Activated CD4-positive, alpha-beta T cell treated with anti-CD3 and anti-CD28 coated beads for 36 hours (primary cell): ENCODE results near the gene CD52. TPM values are rescaled to one million over a fixed set of nuclear protein-coding genes. Genes with fewer than 3 reads are reported as not detected.
"Not testable (repeated sequence)": the region's sequence is repeated elsewhere in the genome, so short reads cannot be mapped to it uniquely, and the experiment has no call there.

ENCODE experiments used
- ATAC-seq: fragments of 200-7000 bp; cut with Tn5 transposase; one replicate; pipeline ENCODE4 v1.10.0; 2021; ENCODE audit warnings: mild to moderate bottlenecking, moderate library complexity
- CTCF ChIA-PET: fragments of 350-600 bp; sonication (Branson Sonifier 250); formaldehyde crosslinking; loops from one replicate; lab custom pipeline; 2021; ENCODE audit warnings: antibody characterized with exemption; lab: Charles Lee
- POLR2A ChIA-PET: fragments of 350-600 bp; sonication (Branson Sonifier 250); formaldehyde crosslinking; loops from one replicate; lab custom pipeline; 2021; ENCODE audit warnings: antibody characterized with exemption, inconsistent platforms; lab: Charles Lee
- DNase-seq: peaks from one replicate; pipeline ENCODE4 v3.0.0-alpha.2; 2020
- H3K27ac Mint-ChIP-seq: one replicate; pipeline ENCODE4 v1.8.0; 2021; ENCODE audit warnings: mixed read lengths
- H3K27me3 Mint-ChIP-seq: one replicate; pipeline ENCODE4 v1.8.0; 2021; ENCODE audit warnings: mixed read lengths
- H3K36me3 Mint-ChIP-seq: one replicate; pipeline ENCODE4 v1.8.0; 2021; ENCODE audit warnings: low read depth, mixed read lengths
- H3K4me1 Mint-ChIP-seq: one replicate; pipeline ENCODE4 v1.8.0; 2021; ENCODE audit warnings: mixed read lengths
- H3K4me3 Mint-ChIP-seq: one replicate; pipeline ENCODE4 v1.8.0; 2021; ENCODE audit warnings: mild to moderate bottlenecking, moderate library complexity, mixed read lengths
- H3K9me3 Mint-ChIP-seq: one replicate; pipeline ENCODE4 v1.8.0; 2021; ENCODE audit warnings: low read depth, mixed read lengths
- intact Hi-C, 2 experiments: fragments of 100-400 bp; cut with DNase I in 1 of 2; cut with micrococcal nuclease in 1 of 2; formaldehyde crosslinking; loops; one replicate each; pipeline versions ENCODE4 v1.14.2 to v1.15.1; 2022 to 2024; cut with DNase I, micrococcal nuclease
- total RNA-seq, 2 experiments: library from RNA; stranded (reverse); gene quantifications; one replicate each; pipeline ENCODE4 v1.2.3, GENCODE V29; 2021

CD52 gene
- total RNA-seq, 2 experiments from 2014 or later = 216 to 217 TPM

DNA sequence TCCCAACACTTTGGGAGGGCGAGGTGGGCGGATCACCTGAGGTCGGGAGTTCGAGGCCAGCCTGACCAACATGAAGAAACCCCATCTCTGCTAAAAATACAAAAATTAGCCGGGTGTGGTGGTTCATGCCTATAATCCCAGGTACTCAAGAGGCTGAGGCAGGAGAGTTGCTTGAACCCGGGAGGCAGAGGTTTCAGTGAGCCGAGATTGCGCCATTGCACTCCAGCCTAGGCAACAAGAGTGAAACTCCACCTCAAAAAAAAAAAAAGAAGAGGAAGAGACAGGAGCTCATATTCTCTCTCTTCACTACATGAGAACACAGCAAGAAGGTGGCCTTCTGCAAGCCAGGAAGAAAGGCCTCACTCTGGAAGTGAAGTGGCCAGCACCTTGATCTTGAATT, 15.6 kb downstream of the CD52 start:
- CTCF ChIA-PET = interaction anchor here (0.5 to 0.7 kb wide), 2 partner anchors 31 to 451 kb away, joined by 3 to 4 read pairs; no protein-coding TSS in a partner anchor
- H3K27ac Mint-ChIP-seq, ATAC-seq, H3K4me3 Mint-ChIP-seq, H3K36me3 Mint-ChIP-seq, intact Hi-C loops, H3K9me3 Mint-ChIP-seq, H3K27me3 Mint-ChIP-seq, POLR2A ChIA-PET, H3K4me1 Mint-ChIP-seq, DNase-seq: not testable (repeated sequence)

- peak overlapping the region; percentile 75 for H3K4me3 Mint-ChIP-seq
- H3K27ac Mint-ChIP-seq = no peak overlapping the region
- H3K36me3 Mint-ChIP-seq = no peaks in the 10 kb centered on the region
- peak; percentile 6 for ATAC-seq
- no peaks in the 10 kb centered on the region for H3K9me3 Mint-ChIP-seq
- no peak for DNase-seq
- intact Hi-C loops = loop anchor here in 1 of 2 experiments (1.0 to 2.0 kb wide), 5 partner anchors 15 to 102 kb away; partner anchors contain the start of genes CEP85 and UBXN11
- no peaks in the 10 kb centered on the region for H3K4me1 Mint-ChIP-seq
- CTCF ChIA-PET = interaction anchor here (0.9 to 1.0 kb wide), 2 partner anchors 28 to 60 kb away, joined by 3 to 6 read pairs; no protein-coding TSS in a partner anchor
- POLR2A ChIA-PET = interaction anchor here (0.6 kb wide), 1 partner anchor 149 kb away, joined by 3 read pairs; no protein-coding TSS in a partner anchor
- no peaks in the 10 kb centered on the region for H3K27me3 Mint-ChIP-seq
Observed at GRCh38 chr1:26335774-26336476, 18.2 kb downstream of the CD52 start.

DNA sequence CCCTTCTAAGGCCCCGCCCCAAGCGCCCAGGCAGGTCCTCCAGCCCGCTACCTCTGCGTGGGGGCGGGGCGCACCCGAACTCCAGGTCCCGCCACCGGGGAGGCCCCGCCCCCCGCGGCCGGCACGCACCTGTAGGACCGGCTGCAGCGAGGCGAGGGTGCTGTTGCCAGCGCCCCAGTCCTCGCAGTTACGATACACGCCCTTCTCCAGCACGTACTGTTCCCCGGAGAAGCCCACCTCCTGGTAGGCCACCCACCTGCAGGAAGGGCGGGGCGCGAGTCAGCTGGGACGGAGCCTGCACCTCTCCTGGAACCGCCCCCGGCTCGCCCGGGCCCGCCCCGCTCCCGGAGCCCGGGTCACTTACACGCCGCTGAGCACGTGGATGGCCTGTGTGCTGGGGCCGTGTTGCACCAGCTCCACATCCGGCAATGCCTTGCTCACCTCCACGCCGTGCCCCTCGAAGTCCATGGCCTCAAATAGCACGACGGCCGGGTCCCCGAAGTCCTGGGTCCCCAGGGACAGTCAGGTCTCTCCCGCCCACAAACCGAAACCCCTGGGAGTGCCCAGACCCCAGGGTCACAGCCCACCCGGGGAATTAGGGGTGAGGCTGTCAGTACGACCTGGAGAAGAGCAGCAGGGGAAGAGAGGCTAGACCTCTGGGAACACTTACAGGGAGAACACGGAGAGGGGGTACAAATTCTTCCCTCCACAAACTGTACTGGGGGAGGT, 18.9 kb downstream of the CD52 start:
- intact Hi-C loops = loop anchor here in 1 of 2 experiments (1.0 to 2.0 kb wide), 5 partner anchors 15 to 102 kb away; partner anchors contain the start of genes CEP85 and UBXN11
- no peaks in the 10 kb centered on the region for H3K4me1 Mint-ChIP-seq
- POLR2A ChIA-PET = interaction anchor here (0.7 kb wide), 1 partner anchor 121 kb away, joined by 3 read pairs; no protein-coding TSS in a partner anchor

DNA sequence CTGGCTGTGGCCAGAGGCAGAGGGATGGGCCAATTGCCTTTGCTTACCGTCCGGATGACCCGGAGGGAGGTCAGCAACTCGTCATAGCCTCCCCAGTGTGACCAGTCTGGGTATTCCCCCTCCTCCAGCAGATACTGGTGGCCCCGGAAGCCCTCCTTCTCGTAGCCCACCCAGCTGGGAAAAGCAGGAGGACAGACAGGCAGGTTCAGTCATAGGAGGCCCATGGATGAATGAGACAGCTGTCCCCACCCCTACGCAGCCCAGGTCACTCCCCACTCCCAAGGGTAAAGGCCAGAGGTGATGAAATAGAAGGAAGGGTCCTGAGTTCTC, 19.4 kb downstream of the CD52 start:
- Mint-ChIP-seq H3K4me1 (no peaks in the 10 kb centered on the region), H3K9me3 (no peaks in the 10 kb centered on the region), H3K27me3 (no peaks in the 10 kb centered on the region), H3K36me3 (no peaks in the 10 kb centered on the region), H3K27ac (no peak overlapping the region), H3K4me3 (peak overlapping the region; percentile 75)
- intact Hi-C loops = loop anchor here in 1 of 2 experiments (2.0 kb wide), 1 partner anchor 22 kb away; no protein-coding TSS in a partner anchor
- DNase-seq (no peak), ATAC-seq (no peak)
- CTCF ChIA-PET = no interaction called here
- POLR2A ChIA-PET = interaction anchor here (0.7 kb wide), 1 partner anchor 121 kb away, joined by 3 read pairs; no protein-coding TSS in a partner anchor

More for the DNA sequence above, 18.9 kb downstream of the CD52 start:
- ATAC-seq (peak; percentile 93), DNase-seq (peak; percentile 89)
- CTCF ChIA-PET = no interaction called here
- Mint-ChIP-seq H3K27ac (no peak overlapping the region), H3K9me3 (no peaks in the 10 kb centered on the region), H3K4me3 (peak overlapping the region; percentile 75), H3K27me3 (no peaks in the 10 kb centered on the region), H3K36me3 (no peaks in the 10 kb centered on the region)

- H3K36me3 Mint-ChIP-seq = no peaks in the 10 kb centered on the region
- intact Hi-C loops = loop anchor here in 1 of 2 experiments (2.0 kb wide), 1 partner anchor 21 kb away; no protein-coding TSS in a partner anchor
Observed at GRCh38 chr1:26337625-26338024, 19.9 kb downstream of the CD52 start.

DNA sequence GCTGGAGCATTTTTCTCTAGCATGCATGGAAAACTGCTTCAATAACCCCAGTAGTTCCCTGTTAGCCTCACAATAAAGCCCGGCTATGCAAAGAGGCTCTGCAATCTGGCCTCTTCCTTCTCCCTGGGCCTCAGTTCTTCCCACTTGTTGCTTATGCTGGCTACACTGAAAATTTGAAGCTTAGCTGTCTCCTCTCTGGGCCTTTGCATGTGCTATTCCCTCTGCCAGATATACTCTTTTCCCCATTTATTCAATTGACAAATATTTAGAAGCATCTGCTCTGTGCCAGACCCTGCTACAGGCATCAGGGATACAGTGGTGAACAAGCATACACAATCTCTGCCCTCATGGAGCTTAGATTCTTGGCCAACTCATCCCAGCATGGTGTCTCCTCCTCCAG, 20.9 kb downstream of the CD52 start:
- Mint-ChIP-seq H3K27ac (no peak overlapping the region), H3K4me3 (no peak overlapping the region), H3K36me3 (no peaks in the 10 kb centered on the region), H3K4me1 (no peaks in the 10 kb centered on the region), H3K9me3 (no peaks in the 10 kb centered on the region), H3K27me3 (no peaks in the 10 kb centered on the region)
- POLR2A ChIA-PET = no interaction called here
- CTCF ChIA-PET = interaction anchor here (0.6 kb wide), 2 partner anchors 82 to 548 kb away, joined by 3 to 4 read pairs; no protein-coding TSS in a partner anchor
- intact Hi-C loops = no loop called here
- ATAC-seq = no peak
- DNase-seq = no peak

More at GRCh38 chr1:26337625-26338024, 19.9 kb downstream of the CD52 start:
- no peaks in the 10 kb centered on the region for H3K4me1 Mint-ChIP-seq
- no peak overlapping the region for H3K4me3 Mint-ChIP-seq
- CTCF ChIA-PET = interaction anchor here (0.6 kb wide), 1 partner anchor 300 kb away, joined by 5 read pairs; no protein-coding TSS in a partner anchor
- POLR2A ChIA-PET = no interaction called here
- ATAC-seq (no peak), DNase-seq (no peak)
- no peaks in the 10 kb centered on the region for H3K9me3 Mint-ChIP-seq
- no peaks in the 10 kb centered on the region for H3K27me3 Mint-ChIP-seq
- H3K27ac Mint-ChIP-seq = no peak overlapping the region

DNA sequence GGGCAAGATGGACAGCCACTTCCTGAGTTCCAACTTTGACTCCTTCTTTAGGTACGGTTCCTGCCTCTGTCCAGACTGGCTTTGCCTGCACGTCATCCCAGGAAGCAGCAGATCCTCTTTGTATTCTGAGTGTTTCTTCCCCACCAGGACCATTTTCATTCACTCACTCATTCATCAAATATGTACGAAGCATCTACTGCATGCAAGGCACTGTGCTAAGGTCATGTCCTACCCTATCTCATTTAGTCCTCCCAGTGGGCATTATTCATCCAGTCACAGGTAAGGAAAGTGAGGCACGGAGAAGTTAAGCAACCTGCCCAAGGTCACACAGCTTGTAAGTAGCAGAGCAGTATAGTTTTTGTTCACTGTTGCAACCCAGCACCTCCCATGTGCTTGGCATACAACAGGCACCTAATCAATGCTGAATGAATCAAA, 22.3 kb downstream of the CD52 start:
- intact Hi-C loops = no loop called here
- CTCF ChIA-PET = interaction anchor here (0.5 kb wide), 1 partner anchor 56 kb away, joined by 5 read pairs; no protein-coding TSS in a partner anchor
- POLR2A ChIA-PET = no interaction called here
- ATAC-seq (no peak), DNase-seq (no peak)
- H3K36me3 Mint-ChIP-seq = no peaks in the 10 kb centered on the region
- H3K4me1 Mint-ChIP-seq = no peaks in the 10 kb centered on the region
- H3K4me3 Mint-ChIP-seq = no peak overlapping the region
- no peak overlapping the region for H3K27ac Mint-ChIP-seq
- no peaks in the 10 kb centered on the region for H3K9me3 Mint-ChIP-seq
- no peaks in the 10 kb centered on the region for H3K27me3 Mint-ChIP-seq

- Mint-ChIP-seq H3K4me3 (no peak overlapping the region), H3K9me3 (no peaks in the 10 kb centered on the region), H3K27me3 (no peaks in the 10 kb centered on the region), H3K27ac (no peak overlapping the region), H3K36me3 (no peaks in the 10 kb centered on the region), H3K4me1 (no peaks in the 10 kb centered on the region)
- DNase-seq (no peak), ATAC-seq (no peak)
- CTCF ChIA-PET = no interaction called here
- POLR2A ChIA-PET = no interaction called here
- intact Hi-C loops = no loop called here
Observed at GRCh38 chr1:26344147-26344920, 26.6 kb downstream of the CD52 start.

DNA sequence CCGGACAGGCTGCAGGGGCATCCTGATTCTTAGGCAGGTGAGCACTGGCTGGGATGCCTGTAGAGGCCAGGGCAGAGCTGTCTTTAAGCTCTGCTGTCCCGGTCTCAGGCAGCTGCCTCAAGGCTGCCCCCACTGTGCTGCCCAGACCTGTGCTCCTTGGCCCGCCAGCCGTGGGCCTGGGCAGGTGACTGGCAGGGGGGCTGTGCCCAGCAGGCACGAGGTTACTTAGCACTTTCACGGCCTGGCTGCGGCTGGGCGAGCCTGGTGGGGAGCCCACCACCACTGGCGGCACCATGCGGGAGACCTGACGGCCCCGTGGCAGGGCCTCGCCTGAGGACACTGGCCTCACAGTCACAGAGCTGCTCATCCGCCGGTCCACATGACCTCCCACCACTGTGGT, 28.0 kb downstream of the CD52 start:
- ChIA-PET CTCF (no interaction called here), POLR2A (no interaction called here)
- Mint-ChIP-seq H3K4me3 (no peak overlapping the region), H3K27me3 (no peaks in the 10 kb centered on the region), H3K9me3 (no peaks in the 10 kb centered on the region), H3K36me3 (no peaks in the 10 kb centered on the region), H3K4me1 (no peaks in the 10 kb centered on the region), H3K27ac (no peak overlapping the region)
- no peak for DNase-seq
- intact Hi-C loops = no loop called here
- no peak for ATAC-seq

DNA sequence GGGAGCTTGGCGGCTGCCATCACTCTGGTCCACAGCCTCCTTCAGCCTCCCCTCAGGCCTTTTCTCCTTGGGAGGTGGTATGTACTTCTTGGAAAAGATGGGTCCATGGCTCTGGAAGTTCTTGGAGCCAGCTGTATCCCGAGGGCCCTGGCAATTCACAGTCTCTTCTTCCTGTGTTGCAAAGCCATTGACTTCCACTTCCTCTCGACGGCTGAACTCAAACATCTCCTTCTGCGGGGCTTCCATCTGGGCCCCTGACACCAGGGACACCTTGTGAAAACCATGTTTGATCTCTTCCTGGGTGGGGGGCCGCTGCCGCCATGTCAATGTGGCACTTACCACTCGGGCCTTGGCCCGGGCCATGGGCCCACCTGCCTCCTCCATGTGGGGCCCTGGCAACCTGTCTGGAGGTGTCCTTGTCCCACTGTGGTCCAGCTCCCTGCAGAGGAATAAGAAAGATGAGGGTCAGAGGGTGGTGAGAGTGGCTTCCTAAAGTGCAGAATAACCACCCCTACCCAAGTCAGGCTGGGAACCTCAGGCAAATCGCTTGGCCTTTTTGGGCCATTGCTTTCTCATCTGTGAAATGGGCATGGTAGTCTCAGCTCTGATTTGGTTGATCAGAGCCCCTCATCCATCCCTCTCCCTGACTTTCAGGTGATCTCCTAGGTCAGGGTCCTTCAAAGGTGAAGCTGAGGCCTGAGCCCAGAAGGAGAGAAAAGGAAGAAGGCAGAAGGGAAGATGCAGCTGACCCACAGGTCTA, 28.7 kb downstream of the CD52 start:
- POLR2A ChIA-PET = no interaction called here
- no peak for ATAC-seq
- DNase-seq = no peak
- Mint-ChIP-seq H3K9me3 (no peaks in the 10 kb centered on the region), H3K4me3 (no peak overlapping the region), H3K27me3 (no peaks in the 10 kb centered on the region), H3K4me1 (no peaks in the 10 kb centered on the region), H3K36me3 (no peaks in the 10 kb centered on the region), H3K27ac (no peak overlapping the region)
- intact Hi-C loops = no loop called here
- CTCF ChIA-PET = interaction anchor here (1.0 to 1.7 kb wide), 4 partner anchors 25 to 71 kb away, joined by 3 to 7 read pairs (median 3); no protein-coding TSS in a partner anchor
